Epithelial cell of esophagus (primary cell): Measurements from ENCODE around the gene AHDC1.

Experiments used
- DNase-seq: peaks from one replicate; pipeline ENCODE4 v3.0.0; 2010; ENCODE audit warnings: low read depth
- H3K4me3 ChIP-seq: 2 replicates; pipeline ENCODE4 v1.5.1; 2011; ENCODE audit warnings: mild to moderate bottlenecking, low read length, control low read depth
- CTCF ChIP-seq: IDR thresholded peaks from 2 replicates; pipeline ENCODE4 v1.5.1; 2011; ENCODE audit warnings: low read depth, mild to moderate bottlenecking, low read length, control low read depth, inconsistent platforms; ENCODE audit not compliant: insufficient read depth; ENCODE audit errors: missing control alignments

AHDC1 gene

GRCh38 chr1:27550510-27551169 is 53.3 kb downstream of the AHDC1 start:
- TF ChIP-seq CTCF: no peak
- H3K4me3 ChIP-seq: no peak overlapping the region
- DNase-seq: no peak

- no peak for DNase-seq
- TF ChIP-seq CTCF: no peak
- no peak overlapping the region for H3K4me3 ChIP-seq
These were observed 54.0 kb downstream of the AHDC1 start for GRCh38 chr1:27549807-27550408.

GRCh38 chr1:27548858-27549719 is 54.9 kb downstream of the AHDC1 start:
- no peak for DNase-seq

GRCh38 chr1:27548136-27548853 is 55.6 kb downstream of the AHDC1 start:
- TF ChIP-seq CTCF: no peak
- no peak for DNase-seq
- H3K4me3 ChIP-seq: no peak overlapping the region

More at GRCh38 chr1:27548858-27549719, 54.9 kb downstream of the AHDC1 start:
- no peak for TF ChIP-seq CTCF
- no peak overlapping the region for H3K4me3 ChIP-seq

GRCh38 chr1:27547220-27548116 is 56.5 kb downstream of the AHDC1 start:
- H3K4me3 ChIP-seq: no peak overlapping the region
- DNase-seq: no peak
- TF ChIP-seq CTCF: no peak

GRCh38 chr1:27545876-27546275 is 58.1 kb downstream of the AHDC1 start:
- TF ChIP-seq CTCF: no peak
- DNase-seq: no peak
- H3K4me3 ChIP-seq: no peak overlapping the region
